Measurements from ENCODE around the gene COQ8A.

COQ8A gene

DNA sequence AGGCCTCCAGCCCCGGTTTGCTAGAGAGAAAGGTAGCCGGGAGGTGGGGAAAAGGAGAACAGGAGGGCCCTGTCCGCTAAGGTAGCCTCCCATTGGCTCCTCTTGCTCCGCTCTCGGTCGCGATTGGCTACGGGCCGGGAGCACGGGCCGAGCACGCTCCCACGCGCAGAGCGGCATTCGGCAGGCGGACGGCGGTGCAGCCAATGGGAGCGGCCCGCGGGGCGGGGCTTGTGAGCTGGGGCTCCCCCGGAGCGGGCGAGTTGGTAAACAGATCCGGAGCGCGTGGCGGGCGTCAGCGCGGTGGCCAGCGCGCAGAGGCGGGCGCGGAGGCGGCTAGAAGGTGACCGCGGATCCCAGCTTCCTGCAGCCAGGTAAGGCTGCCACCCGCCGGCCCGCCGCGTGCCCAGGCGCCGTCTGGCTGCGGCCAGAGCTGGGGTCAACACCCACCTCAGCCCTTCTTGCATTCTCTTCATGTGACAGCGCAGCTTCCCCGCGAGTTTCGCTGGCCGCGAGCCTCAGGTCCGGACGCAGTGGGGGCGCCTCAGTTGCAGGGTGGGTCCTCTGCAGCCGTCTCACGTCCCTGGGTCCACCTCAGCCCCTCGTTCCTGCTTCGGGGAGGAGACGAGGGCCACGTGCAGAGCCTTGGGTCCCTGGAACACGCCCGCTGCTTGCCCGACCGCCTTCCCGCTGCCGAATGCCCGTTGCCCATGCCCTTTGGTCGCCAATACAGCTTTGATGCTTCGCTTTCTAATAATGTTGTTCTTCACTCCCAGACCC is at the start of gene COQ8A:
Gene COQ8A, plus strand, starts transcription at position 266 of the 777 bp plus-strand sequence. CDS start 21,092 bp downstream, outside the sequence.
- peak; percentile 97 for DNase-seq

DNA sequence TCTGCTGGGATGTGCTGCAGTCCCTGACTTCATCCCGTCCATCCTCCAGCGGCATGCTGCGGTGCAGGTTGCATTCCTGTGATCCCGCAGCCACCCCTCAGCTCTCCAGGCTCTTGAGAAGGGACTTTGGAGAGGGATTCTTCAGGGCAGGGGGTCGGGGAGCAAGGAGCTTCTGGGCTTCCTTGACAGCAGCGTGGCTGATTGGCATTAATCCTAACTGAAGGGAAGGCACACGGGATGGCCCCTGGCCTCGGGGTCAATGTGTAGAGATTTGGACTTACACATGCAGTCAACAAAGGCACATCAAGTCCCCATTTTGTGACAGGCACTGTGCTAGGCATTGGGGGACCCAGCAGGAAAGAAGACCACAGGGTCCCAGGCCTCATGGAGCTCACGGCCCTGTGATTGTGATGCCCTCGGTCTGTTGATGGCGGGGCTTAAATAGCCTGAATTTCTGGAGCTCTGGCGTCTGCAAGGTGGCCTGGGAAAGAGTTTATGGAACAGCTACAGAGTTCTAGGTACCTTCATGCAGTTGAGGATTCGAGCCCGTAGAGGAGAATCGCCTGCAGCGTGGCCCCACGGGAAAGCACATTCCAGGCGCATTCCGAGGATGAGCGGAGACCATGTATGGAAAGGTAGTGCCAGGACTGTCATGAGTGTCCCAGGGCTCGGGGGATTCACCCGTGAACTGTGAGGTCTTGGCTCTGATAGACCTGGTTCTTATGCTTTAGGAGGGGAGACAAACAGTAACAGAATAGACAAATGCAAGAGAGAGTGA is 49.6 kb upstream of the COQ8A start:
- DNase-seq: no peak

DNA sequence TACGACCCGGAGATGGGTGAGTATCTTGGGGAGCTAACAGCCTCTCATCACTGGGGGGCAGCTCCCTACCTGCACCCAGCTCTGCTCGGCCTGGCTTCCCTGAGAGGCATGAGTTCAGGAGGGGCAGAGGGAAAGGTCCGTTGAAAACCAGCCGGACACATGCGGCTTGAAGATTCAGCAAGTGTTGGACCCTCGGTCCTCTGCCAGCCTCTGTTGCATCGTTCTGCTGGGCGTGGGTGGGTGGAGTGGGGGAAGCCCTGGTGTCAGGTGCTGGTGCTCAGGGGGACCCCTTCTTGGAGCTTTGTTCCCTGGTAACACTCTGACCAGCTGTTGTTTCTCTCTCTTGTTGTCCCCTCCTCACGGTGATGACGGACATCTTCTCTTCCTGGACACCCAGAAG is 48.7 kb upstream of the COQ8A start:
- no peak for DNase-seq

DNA sequence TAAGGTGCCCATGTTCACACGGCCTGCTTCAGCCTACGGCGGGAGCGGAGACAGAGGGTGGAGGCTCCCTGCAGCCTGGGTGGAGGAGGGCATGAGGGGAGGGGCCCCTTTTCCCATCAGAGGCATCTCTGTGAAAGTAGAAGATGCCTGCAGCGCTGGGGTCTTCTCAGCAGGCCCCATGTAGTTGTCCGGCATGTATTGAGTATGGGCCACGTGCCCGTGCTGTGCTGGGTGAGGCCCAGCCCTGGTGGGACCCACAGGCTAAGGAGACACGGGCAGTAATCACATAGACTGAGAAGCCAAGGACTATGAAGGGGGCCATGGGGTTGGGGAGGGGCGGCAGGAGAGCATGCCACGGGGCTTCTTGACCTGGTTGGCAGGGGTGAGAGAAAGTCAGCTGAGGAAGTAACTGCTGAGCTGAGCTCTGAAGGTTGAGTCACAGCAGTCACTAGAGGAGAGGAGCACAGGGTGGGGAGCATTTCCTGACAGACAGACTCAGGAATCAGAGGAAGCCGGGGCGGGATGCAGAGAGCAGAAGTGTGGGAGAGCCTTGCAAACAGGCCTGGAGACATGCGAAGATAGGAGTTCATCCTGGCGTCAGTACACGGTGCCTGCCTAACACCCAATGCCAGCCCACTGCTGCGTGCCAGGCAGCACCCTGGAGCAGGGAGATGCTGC is 48.1 kb upstream of the COQ8A start:
- DNase-seq: no peak

DNA sequence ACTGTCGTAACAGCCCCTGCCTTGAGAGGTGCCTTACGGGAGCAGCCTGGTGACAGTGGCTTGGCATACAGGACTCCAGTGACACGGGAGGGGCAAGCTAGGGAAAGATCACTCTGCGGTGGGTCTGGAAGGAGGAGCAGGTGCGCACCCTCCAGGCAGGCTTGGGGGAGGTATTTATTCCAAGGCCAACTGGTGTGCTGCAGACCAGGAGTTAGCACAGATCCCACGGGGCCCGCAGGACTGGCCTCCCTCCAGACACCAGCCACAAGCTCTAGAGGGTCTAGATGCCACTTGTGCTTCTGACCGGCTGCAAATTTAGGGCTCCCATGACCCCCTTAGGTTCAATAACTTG is 47.6 kb upstream of the COQ8A start:
- DNase-seq: no peak

DNA sequence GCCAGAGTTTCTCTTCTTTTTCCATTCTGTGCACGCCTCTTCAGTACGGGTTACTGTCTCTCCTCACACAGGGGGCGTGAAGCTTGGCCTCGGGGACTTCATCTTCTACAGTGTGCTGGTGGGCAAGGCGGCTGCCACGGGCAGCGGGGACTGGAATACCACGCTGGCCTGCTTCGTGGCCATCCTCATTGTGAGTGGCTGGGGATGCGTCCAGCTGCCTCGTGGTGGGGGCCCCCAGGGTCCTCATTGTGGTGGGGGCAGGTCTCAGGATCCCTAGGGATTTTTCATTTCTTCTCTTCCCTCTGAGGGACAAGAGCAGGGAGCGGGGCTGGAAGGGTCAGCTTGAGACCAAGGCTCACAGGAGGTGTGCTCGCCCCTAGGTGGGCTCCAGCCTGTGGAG is 46.2 kb upstream of the COQ8A start:
- no peak for DNase-seq

DNA sequence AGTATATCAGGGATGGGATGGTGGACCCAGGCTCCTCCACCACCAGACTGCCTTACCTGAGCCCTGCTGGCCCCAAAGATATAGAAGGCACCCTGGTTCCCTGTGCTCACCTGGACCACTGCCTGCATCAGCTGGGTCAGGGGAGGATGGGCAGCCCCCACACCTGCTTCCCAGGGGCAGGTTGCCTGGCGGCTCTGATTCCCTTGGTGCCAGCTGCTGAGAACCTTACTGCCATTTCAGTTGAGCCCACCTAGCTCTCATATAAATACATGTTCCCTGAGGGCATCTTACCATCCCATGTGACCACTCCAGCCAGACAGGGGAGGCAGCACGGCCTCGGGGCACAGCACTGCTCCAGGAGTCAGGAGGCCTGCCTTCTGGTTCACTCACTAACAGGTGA is 45.3 kb upstream of the COQ8A start:
- no peak for DNase-seq

DNA sequence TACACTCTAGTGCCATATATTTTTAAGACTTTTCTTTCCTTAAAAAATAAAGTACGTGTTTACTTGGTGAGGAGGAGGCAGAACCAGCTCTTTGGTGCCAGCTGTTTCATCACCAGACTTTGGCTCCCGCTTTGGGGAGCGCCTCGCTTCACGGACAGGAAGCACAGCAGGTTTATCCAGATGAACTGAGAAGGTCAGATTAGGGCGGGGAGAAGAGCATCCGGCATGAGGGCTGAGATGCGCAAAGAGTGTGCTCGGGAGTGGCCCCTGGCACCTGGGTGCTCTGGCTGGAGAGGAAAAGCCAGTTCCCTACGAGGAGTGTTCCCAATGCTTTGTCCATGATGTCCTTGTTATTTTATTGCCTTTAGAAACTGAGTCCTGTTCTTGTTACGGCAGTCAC is 44.5 kb upstream of the COQ8A start:
- DNase-seq: no peak

DNA sequence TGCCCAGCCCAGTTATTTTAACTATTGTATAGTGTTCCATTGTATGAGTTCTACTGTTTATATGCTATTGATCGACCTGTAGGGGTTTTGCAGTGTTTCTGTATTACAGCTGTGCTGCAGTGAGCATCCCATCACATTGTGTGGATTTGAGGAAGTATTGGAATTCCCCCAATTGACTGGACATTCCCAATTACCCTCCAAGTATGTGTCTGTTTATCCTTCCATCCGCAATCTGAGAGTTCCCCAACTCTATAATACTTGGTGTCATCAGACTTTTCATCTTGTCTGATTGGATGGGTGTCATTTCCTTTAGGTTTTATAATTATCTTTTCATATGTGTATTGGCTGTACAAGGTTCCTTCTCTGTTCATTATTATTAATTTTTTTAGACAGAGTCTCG is 41.8 kb upstream of the COQ8A start:
- DNase-seq: no peak

DNA sequence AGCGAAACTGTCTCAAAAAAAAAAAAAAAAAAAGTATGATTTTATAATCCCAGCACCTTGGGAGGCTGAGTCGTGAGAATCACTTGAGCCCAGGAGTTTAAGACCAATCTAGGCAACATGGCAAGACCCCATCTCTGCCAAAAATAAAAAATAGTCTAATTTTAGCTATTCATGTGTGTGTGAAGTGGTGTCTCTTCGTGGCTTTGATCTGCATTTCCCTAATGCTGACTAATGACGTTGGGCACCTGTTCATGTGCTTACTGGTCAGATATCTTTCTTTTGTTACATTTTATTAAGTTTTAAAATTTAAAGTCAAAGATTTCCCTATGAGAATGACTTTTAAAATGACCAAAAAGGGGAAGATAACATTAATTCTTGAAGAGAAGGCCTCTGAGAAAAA is 38.7 kb upstream of the COQ8A start:
- no peak for DNase-seq

DNA sequence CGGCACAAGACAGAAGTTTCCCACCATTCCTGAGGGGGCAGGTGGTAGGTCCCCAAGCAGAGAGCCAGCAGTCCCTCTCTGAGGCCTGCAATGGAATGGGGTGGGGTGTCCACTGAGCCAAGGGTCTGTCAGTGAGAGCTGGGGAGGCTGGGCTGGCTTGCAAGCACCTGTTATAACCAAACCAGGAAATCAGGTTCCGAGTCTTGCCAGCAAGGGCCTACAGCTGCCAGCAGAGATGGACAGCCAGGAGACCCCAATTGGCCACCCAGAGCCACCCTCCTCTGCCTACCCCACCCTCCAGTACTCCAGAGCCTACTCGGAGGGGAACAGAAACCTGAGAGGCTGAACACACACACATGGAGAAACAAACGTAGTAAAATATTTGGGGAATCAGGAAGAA is 37.5 kb upstream of the COQ8A start:
- no peak for DNase-seq

DNA sequence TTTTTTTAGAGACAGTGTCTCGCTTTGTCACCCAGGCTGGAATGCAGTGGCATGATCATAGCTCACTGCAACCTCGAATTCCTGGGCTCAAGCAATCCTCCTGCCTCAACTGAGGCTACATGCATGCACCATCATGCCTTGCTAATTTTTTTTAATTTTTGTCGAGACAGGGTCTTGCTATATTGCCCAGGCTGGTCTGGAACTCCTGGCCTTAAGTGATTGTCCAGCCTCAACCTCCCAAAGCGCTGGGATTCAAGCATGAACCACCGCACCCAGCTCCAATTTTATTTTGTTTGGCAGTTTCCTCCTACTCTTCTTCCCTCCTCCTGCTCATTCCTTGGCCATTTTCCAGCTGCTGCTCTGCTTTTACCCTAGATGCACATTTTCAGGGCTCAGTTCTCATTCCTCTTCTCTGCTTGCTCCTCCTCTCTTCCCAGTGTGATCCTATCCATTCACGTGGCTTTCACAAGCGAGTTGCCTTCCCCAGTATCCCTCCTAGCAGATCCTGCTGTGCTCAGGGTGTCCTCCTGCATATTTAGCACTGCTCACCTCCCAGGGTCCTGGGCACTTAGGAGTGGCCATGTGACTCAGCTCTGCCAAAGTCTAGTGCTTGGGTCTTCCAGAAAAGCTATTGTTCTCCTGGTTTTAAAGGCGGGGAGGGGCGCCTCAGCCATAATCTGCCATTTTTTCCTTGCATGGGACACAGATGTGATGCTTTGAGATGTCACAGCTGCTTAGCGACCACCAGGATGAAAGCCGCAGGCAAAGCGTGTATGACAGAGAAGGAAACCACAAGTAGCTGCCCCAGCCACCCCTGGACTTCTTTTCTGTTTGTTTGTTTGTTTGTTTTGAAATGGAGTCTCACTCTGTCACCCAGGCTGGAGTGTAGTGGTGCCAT is 36.0 kb upstream of the COQ8A start:
- no peak for DNase-seq

DNA sequence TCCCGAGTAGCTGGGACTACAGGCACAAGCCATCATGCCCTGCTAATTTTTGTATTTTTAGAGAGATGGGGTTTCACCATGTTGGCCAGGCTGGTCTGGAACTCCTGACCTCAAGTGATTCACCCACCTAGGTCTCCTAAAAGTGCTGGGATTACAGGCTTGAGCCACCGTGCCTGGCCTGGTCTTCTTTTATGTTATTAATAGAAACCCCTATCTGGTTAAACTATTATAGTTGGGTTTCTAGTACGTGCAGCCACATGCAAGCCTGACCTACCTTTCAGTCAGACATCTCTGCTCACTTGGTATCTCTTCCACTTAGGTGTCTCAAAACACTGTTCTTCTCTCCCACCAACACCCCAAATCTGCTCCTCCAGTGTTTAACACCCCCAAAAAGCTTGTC is 35.3 kb upstream of the COQ8A start:
- DNase-seq: no peak

DNA sequence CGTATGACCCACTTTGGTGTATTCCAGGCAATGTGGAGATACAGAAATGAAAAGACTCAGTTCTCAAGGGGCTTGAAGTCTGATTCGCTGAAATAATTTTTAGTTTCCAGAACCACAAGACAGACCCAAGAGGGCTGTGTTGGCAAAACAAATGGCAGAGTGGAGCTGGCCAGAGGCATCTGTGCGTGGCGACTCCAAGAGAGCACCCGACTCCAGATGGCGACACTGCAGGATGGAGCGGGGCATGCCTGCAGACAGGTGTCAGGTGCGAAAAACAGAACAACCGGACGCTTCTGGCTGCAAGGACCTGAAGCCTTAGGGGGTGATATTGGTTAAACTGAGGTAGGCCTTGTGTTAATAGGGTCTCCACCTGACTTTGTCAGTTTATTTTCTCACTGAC is 31.7 kb upstream of the COQ8A start:
- DNase-seq: no peak

DNA sequence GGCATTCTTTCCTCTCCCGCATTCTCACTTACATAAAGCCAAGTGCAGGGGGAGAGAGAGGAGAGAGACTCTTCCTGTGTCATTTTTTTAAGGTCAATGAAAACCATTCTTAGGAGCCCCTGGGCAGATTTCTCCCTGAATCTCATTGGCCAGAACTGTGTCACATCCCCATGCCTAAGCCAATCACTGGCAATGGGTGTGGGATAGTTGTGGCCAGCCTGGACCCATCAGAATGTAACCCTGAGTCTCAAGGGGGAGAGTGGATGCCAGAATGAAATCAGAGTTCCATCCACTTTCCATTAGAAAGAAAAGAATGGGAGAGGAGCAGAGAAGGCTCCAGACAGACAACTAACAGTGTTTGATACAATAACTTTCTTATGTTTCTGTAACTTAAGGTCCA is 31.2 kb upstream of the COQ8A start:
- DNase-seq: no peak

DNA sequence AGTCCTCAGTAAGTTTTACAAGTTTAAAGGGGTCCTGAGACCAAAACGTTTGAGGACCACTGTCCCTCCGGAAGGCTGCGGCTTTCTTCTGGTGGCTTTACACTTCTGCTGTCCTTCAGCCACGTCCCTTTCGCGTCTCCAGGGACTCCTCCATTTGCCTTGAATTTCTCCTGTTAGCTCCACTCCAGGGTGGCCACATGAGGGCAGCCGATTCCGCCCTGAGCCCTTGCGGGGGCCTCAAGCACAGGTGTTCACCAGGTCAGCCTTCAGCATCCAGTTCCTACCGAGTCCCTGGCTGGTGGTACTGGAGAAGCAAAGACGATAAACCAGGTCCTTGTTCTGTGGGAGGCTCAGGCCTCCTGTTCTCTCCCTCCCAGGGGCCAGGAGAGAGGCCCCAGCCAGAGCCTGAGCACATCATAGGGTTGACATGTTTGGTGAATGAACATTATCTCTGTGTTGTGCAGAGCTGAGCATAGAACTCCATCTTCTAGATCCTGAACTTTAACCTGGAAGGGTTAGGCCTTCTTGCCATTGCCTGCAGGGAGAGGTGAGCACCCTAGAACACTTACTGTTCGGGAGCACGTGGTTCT is 27.4 kb upstream of the COQ8A start:
- no peak for DNase-seq

DNA sequence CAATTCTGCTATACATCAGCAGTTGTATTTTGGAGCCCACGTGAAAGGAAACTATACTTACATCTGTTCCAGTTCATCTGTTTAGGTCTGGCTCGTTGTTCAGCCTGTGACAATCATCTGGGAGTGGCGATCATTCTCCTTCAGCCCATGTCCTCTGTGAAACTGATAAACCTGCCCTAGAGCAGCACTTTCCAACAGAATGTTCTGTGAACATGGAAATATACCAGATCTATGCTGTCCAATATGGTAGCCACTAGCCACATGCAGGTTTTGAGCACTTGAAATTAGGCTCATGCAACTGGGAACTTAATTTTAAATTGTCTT is 24.5 kb upstream of the COQ8A start:
- no peak for DNase-seq

DNA sequence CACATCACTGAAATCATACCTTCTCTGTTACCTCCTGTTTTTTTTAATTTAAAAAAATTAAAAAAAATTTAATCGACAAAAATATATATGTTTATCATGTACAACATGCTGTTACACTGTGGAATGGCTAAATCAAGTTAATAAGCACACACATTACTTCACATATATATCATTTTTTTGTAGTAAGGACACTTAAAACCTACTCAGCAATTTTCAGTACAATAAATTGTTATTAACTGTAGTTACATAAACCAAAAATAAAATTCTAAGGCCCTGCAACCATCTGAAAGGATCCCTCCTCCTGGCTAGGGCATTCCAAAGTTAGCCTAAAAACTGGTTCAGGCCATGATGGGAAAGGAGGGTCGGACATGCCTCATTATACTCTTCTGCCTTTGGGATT is 23.6 kb upstream of the COQ8A start:
- DNase-seq: no peak

DNA sequence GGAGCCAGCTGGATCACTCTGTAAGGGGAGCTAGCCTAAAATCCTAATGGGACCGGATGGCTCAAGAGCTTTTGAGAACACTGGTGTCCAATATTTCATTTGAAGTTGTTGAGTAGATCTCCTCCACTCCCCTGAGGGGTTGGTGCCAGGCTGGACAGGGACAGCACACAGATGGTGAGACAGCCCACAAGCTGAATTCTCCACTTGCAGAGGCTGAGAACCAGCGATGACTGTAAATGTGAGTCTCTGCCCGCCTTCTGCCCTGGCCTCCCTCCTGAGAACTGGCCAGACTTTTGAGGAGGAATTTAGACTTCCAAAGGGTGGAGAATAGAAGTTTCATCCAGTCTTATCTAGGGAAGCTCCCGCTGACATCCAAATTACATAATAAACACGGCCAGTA is 20.5 kb upstream of the COQ8A start:
- DNase-seq: no peak

DNA sequence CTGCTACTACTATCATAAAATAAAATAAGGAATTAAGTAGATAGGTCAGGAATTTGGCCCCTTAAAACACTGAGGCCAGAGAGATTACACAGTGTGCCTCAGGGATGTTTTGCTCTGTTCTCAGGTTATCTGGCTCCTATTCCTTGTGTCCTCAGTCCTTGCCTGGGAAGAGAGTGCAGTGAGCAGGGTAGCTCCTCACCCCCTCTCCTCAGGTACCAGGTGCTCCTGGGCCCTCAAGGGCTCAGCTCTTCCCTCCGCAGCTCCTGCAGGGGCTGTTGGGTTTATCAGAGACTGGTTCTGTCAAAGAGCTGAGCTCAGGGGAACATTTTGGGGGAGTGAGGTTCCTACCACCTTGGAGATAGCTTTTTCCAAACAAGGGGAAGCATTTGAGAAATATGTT is 20.1 kb upstream of the COQ8A start:
- DNase-seq: no peak

DNA sequence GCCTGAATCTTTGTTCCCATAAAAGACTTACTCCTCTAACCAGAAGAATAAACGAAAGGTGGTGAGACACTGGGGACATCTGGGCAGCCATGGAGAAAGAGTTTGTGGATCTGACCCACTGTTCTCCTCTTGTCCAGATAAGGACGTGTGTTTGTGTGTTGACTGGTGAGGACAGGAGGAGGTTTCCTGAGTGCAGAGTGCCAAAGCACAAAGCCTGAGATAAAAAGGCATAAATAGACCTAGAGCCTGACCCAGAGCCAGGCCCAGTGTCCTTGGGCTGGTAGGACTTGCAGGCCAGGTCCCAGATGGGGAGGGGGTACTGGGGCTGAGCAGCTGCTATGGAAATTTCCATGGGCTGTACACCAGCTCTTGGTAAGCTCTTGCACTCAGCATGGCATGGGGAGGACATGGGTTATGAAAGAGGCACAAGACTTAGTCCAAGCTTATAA is 19.6 kb upstream of the COQ8A start:
- no peak for DNase-seq

DNA sequence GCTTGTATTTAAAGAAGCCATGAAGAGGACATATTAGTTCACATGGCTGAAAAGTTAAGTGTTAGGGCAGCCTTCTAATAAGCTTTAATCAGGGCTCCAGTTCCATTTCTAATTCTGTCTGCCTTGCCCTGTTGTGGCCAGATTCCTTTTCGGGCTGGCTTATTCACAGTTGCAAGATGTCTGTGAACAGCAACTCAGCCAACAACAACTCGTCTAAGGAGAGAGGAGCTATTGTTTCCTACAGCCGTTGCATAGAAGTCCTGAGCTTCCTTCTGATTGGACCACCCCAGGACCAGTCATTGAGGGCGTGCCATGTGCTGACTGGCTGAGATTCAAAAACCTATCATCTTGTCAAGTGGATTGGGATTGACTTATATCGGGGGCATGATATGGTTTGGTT is 18.6 kb upstream of the COQ8A start:
- no peak for DNase-seq
